Stomach (tissue), 4 donors: ENCODE measurements around the gene KCNAB1.

Experiments used
- CTCF ChIP-seq, 7 experiments: fragments of 450-650 bp in 4 of 7; fragments of 200-600 bp in 3 of 7; sonication (generic) in 3 of 7; IDR thresholded peaks; one replicate each; pipeline ENCODE4 v1.5.1; 2016 to 2019; ENCODE audit warnings: antibody characterized with exemption in 7 of 7, control low read depth in 2 of 7, mild to moderate bottlenecking in 1 of 7
- EP300 ChIP-seq: sonication (generic); formaldehyde crosslinking; IDR thresholded peaks from one replicate; pipeline ENCODE4 v1.6.1; 2017; ENCODE audit warnings: antibody characterized with exemption
- POLR2A ChIP-seq, 4 donors: fragments of 450-650 bp; IDR thresholded peaks; one replicate each; pipeline ENCODE4 v1.6.1; 2016; ENCODE audit warnings: antibody characterized with exemption in 4 of 4, control low read depth in 2 of 4, mild to moderate bottlenecking in 1 of 4, moderate library complexity in 1 of 4
- POLR2AphosphoS5 ChIP-seq, 3 donors: sonication (generic); formaldehyde crosslinking; IDR thresholded peaks; one replicate each; pipeline ENCODE4 v1.6.1; 2016; ENCODE audit warnings: antibody characterized with exemption in 3 of 3

- TF ChIP-seq CTCF (IDR thresholded peaks at IDR 0.05) (no peak), POLR2AphosphoS5 (IDR thresholded peaks at IDR 0.05) (no peak), POLR2A (IDR thresholded peaks at IDR 0.05) (no peak), EP300 (no peak)
Observed at GRCh38 chr3:156216216-156216615, 95.8 kb downstream of the KCNAB1 start.
